D341Med (cell line): ENCODE results near the gene FDX1.

ENCODE experiments used
- DNase-seq: peaks from one replicate; pipeline ENCODE4 v3.0.0; 2012; ENCODE audit warnings: low spot score

Gene FDX1

DNA sequence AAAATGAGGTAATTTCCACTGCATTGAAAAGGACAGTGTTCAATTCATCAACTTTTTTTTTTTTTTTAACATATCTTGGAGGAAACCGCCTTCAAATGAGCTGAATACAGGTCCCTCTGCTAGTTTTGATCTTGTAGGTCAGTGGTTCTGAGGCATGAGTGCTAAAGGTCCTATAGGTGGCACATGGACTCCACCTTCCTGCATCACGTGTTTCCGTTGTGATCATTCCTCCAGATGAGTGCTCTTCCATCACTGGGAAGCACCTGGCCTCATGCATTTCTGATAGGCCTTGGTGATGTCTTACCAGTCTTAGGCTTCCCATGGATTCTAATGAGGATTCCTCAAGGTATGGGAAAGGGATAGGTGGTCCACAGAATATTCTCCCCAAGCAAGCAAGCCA, 37.8 kb downstream of the FDX1 start:
- DNase-seq = no peak

DNA sequence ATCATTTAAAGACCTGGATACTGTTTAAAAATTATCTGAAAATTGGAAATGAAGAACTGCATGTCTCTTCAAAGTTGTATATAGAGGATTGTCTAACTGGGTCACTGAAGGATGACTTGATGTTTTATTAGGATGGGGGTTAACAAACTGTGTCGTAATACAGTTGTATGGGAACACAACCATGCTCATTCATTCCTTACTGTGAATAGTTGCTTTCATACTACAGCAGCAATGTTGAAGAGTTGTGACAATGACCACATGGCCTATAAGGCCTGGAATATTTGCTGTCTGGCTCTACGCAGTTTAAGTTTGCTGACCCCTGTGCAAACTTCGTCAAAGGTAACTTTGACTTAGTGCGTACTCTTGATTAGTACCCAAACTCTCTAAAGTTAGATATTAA, 38.4 kb downstream of the FDX1 start:
- no peak for DNase-seq

DNA sequence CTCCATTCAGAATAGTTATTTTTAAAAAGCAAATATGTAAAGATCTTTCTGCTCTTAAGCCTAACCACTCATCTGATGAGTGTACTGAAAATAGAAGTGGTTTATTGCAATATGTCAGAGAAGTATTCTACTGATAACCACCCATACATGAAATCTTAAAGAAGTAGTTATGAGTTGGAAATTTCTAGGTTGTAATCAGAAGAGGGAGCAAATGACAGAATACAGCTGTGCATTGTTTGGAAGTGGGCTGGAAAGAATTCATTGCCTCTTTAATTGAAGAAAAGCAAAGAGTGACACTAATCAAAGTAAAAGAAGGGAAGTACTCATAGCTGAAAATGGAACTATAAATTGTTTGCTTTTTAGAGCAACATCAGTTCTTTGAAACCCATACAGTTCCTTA, 39.4 kb downstream of the FDX1 start:
- no peak for DNase-seq

DNA sequence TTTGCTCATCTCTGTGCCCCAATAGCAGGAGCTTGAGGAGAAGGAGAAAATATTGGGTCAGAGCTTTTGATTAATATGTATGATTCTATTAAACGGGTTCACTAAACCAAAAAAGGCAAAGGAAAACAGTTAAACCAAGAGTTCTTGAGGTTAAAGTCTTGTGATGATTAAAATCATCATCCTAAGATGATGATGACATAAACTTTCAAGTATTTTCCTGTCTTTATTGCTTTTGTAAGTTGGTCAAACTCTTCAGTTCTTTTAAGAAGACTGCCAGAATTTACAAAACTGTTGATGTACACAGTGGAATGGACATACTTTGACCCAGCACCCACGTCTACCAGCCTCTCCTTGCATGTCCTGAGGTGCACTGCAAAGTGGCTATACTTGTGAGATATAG, 41.0 kb downstream of the FDX1 start:
- no peak for DNase-seq

DNA sequence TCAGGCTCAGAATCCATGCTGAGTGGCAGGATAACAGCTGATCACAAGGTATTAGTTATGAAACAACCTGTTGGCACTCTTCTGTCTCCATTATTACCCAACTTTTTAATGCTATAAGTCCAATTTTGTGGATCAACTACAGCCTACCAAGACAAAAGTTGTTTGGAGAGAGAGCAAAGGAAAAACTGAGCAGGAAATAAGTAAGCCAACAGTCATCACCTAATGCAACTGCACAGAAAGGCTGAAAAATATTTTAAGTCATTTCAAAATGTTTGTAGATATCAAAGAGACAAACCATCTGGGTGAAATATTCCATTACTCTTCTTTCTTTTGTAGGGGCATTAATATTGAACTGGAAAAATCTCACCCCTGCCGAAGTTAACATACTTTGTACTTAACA, 41.6 kb downstream of the FDX1 start:
- no peak for DNase-seq

DNA sequence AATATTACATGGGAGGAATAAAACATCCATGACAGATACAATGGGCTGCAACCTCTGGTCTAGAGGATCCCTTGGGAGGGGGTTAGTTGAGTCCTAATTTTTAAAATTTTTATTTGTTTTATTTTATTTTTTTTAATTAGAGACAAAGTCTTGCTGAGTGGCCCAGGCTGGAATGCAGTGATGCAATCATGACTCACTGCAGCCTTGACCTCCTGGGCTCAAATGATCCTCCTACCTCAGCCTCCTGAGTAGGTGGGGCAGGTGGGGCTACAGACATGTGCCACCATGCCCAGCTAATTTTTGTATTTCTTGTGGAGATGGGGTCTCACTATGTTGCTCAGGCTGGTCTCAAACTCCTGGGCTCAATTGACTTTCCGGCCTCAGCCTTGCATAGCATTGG, 43.1 kb downstream of the FDX1 start:
- no peak for DNase-seq

DNA sequence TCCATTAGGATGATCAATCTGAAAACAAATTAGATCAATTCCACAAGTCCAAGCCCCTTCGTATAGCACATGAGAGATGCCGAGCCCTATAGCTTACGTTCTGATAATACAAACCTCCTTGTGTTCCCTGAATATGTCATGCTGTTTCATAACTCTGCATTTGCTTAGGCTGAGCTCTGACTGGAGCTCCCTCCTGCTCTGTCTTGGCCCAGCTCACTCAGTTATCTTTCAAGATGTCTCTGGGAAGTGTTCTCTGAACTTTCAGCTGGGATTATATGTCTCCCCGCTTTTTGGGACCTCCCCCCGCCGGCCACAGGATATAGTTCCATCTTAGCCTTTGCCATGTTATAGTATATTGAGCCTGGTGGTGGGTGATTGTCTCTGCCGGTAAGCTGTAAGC, 44.0 kb downstream of the FDX1 start:
- peak; percentile 61 for DNase-seq

DNA sequence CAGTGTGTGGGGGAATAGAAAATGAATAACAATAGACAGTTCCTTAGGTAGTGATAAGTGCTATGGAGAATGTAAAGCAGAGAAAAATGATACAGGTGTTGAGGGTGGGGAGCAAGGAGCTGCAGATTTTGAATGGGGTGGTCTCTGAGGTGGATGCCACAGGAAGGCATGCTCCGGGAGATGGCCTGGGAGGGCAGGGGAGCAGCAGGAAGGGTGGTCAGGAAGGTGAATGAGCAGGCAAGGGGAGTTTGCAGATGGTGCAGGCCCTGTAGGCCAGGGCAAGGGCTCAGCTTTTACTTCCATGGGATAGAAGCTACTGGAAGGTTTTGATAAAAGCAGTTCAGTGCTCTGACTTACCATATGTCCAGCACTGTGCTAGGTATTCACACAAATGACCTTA, 44.8 kb downstream of the FDX1 start:
- no peak for DNase-seq

DNA sequence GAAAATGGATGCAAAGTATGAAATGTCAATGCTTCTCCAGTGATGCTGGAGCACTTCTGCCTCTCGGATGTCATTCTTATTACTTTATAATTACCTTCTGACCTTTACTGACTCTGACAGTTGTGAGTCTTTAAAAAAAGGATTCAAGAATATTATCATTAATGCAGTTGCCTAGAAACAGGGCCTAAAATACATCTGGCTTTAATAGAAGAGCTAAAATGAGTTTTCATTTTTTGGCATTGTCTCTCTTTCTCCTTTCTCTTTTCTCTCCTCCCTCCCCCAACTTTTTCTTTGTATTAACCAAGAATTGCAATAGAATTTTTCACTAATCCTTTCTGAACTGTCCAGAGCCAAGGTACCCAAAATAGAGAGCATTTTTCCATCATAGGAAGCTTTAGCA, 45.9 kb downstream of the FDX1 start:
- no peak for DNase-seq

DNA sequence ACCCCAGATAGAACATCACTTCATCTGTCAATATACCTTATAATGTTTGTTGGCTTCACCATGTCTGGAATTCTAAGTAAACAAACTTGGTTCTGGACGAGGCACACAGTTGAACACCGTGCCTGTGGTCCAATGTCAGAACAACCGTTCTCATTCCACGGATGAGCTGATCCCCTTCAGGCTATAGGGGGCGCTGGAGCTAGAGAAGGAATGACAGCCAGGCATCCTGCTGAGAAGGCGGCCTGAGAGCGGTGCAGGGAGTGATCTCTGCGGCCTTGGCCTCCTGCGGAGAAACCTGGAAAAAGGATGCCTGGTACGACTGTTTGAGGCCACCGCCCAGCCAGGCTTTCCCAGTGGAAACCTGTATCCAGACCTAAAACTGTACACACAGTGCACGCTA, 48.7 kb downstream of the FDX1 start:
- DNase-seq = no peak

DNA sequence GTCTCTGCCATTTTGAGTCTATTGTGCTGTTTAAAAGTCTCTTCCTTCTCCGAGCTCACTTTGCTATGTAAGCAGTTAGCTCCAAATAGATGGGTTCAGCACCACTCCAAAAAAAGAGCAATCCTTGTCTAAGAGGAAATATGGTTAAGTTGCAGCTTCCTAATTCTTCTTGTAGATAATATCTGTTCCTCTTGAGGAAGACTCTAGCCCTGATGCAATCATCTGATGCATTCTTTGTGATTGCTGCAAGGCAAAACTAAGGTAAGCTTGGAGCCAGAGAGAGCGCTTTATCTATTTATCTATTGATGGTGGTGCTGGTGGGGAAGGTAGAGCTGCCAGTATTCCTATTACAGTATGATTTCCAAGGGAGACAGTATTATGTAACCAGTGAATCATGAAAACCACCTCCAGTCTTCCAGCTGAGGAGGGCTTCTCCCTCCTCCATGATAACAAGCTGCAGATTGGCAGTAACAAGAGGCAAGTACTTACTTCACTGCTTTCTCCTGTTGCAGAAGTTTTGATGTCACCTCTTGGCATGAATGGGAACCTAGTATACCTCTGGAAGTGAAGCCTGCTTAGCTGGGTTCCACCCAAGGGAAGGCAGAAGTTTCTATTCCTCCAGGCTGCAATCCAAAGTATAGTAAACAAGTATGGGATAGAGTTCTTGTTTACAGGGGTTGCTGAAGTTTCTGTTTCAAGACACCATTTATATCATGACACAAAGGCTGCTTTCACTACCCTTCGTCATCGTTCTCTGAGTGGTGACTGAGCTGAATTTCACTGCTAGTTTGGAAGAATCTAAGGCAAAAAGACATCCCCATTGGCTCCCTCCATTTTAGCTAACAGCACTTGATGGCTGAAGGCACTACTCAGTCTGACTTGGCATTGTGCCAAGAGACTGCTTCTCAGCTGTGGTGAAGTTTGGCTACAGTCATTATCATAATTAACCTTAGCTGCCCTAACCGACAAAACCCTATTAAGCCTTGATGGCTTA, 49.7 kb downstream of the FDX1 start:
- no peak for DNase-seq

DNA sequence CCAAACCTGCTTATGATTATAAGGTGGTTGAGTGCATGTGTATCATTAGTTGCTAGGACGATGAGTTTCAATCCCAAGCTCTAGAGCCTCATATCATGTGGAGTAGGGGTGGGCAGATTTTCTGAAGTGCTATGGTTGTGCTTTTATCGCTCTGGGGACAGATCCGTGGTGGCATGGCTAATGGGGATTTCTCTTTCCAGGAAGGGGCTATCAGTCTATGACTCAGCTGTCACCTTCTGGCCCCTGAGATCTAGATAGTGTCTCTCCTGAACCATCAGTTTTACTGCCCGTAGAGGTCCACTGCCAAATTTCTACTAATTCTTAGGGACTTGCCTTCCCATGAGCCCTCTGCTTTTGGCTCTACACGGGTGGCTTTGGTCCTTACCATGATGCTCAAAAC, 51.8 kb downstream of the FDX1 start:
- DNase-seq = no peak

DNA sequence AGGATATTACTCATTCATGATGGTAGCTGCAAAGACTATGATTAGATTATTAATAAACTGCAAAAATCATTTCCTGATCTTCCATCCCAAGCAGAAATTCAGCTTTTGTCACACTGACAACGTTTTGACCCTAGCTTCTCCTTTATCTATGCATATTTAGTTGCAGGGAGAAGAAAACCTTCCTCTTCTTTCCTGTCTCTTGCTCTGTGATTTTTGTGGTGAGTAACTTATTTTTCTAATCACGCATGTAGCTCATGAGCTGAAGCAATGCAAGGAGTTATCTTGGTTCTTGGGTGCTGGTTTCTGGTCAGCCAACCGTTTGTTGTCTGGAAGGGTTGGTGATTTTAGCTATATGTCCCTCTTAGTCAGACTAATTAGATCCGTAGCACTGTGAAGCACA, 56.4 kb downstream of the FDX1 start:
- no peak for DNase-seq

DNA sequence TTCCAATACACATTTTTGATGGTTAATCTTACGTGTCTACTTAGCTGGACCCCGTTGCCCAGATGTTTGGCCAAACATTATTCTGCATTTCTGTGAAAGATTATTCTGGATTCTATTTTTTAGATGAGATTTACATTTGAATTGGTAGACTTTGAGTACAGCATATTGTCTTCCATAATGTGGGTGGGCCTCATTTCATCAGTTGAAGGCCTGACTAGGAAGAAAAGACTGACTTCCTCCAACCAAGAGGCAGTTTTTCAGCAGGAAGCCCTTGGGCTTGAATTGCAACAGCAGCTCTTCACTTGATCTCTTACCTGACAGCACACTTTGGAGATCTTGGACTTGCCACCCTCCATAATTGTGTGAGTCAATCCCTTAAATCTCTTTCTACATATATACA, 58.7 kb downstream of the FDX1 start:
- DNase-seq = no peak

DNA sequence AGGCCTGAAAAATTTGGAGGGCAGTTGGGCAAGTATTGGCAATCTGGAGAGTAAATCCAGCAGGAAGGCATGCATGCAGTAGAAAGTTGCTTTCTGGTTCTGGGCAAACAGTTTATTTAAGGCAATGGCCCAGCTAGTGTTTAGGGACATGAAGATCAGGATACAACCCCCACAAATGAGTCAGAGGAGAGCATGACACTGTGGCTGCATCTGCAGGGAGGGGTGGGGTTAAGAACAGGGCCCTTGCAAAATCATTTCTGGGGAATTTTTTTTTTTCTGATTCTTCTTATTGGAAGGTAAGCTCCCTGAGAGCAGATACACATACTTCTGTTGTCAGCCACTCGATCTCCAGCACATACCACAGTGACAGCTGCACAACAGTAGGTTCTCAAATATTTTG, 61.1 kb downstream of the FDX1 start:
- DNase-seq = no peak

DNA sequence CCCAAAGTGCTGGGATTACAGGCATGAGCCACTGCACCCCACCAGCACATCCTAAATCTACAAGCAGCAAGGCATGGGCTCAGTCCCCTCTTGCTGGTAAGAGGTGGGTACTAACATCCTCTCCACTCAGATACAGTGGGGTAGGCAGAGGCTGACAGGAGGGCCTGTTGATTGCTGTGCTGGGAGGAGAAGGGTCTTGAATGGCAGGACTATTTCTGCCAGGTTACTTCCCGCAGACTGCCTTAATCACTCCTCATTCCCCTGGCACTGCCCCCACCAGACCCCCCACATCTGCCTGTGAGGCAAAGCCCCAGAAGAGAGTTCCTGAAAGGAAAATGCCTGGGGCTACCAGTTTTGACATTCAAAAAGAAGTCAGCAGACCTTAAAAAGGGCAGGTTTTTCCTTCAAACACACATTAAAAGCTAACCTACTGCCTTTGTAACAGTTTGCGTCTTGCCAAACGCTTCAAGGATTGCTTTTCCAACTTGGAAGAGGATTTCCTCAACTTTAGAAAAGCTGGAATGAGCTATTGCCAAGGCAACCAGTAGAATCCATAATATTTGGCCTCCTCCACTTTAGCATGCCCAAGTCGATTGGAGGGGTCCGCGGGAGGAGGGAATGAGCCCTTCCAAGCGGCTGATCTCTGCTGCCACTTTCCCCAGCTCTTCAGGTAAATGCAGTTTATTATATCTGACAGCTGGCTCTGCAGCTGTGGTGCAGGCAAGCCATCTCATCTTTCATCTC, 62.0 kb downstream of the FDX1 start:
- no peak for DNase-seq

DNA sequence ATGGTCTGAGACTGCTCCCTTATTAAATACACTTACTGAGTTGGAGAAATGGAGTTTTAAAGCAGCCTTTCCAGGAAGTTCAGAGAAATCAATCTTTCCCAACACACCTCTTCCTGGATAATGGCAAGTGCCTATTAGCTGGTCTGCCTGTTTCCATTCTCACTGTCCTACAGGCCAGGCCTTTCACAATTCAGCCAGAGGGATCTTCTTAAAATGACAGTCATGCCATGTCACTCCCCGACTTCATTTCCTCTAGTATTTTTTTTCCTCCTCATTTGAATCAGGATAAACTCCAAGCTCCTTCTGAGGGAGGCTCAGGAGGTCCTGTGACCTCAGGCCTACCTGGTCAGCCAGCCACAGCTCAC, 62.6 kb downstream of the FDX1 start:
- no peak for DNase-seq

DNA sequence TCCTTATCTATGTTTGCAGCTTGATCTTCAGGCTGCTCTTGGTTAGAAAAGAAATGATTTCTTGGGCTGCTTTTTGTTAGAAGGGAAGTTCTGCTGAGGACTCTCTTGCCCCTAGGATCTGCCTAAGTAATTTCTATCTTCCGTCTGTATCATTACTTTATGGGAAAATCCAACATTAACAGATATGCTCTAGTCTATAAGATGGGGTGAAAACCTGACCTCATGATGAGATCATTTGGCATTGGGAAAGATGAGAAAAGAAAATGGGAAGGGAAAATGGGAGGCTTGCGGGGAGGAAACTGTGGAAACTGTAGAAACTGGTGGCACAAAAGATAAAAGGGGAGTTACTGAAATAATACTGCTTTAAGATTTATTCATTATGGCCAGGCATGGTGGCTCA, 63.6 kb downstream of the FDX1 start:
- DNase-seq = no peak

DNA sequence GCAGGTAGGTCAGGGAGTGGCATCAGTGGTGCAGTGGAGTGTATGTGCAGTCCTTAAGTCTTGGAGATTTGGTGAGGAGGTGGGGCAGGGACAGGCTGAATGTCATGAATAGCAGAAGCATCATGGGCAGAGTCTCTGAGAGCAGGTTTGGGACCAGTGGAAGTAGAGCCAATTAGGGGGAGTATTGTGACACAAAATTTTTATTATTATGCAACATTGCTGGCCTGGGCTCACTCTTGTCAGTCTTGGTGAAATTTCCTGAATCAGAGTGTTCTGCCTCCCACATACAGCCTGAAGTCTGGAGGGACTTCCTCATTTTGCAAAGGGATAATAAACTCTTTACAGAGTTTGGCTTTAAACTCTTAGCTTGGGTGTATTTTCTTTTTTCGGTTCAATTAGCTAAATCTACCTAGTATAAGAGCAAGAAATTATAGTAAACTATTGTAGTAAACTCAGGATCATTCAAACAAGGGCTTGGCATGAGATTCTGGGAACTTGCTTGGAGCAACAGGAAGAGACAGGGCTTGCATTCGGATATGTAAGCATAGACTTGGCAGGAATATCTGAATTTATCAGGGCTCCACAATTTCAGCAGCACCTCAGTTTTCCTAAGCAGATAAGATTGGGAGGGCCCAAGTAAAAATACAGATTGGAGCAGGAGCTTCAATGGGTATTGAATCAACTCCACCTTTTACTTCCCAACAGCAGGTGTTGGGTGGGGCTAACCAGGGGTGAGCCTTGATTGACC, 67.7 kb downstream of the FDX1 start:
- DNase-seq = no peak

DNA sequence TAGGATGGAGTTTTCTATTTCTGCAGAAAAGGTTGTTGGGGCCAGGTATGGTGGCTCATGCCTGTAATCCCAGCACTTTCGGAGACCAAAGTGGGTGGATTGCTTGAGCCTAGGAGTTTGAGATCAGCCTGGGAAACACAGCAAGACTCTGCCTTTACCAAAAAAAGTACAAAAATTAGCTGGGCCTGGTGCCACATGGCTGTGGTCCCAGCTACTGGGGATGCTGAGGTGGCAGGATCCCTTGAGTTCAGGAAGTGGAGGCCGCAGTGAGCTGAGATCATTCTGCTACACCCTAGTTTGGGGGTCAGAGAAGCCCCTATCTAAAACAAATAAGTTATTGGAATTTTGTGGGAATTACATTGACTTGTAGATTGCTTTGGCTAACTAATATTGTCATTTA, 71.7 kb downstream of the FDX1 start:
- no peak for DNase-seq

DNA sequence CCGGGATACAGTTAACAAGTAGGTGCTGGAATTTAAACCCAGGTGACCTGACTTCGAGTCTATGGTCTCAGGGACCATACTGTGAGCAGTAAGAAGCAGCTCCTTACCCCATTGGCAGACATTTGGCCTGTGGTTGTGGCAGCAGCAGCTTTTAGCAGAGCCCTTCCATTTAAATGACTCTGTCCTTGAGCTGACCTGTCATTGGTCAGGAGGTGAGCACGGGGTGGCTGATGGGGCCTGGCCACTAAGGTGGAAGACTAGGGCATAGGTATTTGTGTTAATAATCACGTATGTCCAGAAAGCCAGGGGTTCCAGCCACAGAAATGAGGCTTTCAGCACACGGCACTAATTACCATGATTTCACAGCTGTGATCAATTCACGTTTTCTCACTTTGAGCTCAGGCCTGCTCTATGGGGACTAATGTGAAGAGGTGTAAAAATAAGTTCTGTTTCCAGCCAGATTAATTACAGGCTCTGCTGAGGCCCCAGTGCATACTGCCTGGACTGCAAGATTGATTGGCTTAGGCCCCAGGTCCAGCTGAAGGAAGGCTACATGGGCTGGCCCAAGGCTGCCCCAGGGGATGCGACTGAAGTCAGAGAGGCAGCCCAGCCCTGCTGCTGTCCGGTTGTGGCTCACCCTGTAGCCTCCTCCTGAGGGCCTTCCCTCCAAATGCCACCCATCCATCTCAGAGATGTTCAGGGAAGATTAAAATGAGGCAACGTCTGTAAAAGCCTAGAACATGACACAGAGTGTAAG, 76.0 kb downstream of the FDX1 start:
- no peak for DNase-seq

DNA sequence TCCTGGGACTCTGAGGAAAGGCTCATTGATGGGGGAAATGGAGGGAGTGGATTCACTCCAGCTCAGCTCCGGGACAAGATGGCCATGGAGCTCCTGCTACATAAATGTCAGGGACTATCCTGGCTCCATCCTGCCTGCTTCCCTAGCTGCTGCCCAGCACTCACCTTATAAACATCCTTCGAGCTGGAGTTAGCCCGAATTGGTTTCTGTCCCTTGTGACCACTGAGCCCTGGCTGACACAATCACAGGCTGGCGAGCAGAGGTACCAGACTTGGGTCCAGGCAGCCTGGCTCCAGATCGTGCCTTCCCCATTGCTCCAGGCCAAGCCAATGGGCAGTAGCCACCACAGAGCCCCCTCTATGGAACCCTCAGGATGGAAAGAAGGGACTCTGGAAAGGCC, 77.6 kb downstream of the FDX1 start:
- DNase-seq = no peak
